Fibroblast of skin of back (primary cell): Measurements from ENCODE around the gene PRR18.

Experiments
- DNase-seq: peaks from one replicate; pipeline ENCODE4 v3.0.0-alpha.2; 2013

PRR18 gene

GRCh38 chr6:166305562-166306117, 2.6 kb downstream of the PRR18 start:
- DNase-seq: no peak

GRCh38 chr6:166304106-166304505, 4.1 kb downstream of the PRR18 start:
- no peak for DNase-seq

GRCh38 chr6:166301611-166302529, 6.3 kb downstream of the PRR18 start:
- no peak for DNase-seq

DNA sequence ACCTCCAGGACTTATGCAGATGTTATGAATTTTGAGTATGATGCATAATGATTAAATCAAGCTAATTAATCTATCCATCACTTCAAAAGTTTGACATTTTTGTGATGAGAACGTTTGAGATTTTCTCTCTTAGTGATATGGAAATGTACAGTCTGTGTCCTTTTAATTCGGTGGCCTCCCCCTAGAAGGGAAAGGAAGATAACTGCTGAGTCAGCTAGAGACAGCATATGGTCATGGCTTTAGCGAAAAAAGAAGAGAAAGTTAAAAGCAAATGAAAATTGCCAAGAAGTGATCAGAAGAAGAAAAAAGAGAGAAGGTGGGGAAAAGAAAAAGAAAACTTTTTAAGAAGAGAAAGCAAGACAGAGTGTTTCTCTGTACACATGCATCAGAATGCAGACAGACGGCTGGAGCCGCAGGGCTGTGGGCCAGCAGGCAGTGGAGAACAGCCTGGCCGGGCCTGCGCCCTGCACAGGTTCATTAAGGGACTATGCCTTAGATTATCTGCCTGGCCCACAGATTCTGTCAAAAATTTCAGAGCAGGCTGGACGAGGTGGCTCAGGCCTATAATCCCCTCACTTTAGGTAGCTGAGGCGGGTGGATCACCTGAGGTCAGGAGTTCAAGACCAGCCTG, 7.7 kb downstream of the PRR18 start:
- no peak for DNase-seq

DNA sequence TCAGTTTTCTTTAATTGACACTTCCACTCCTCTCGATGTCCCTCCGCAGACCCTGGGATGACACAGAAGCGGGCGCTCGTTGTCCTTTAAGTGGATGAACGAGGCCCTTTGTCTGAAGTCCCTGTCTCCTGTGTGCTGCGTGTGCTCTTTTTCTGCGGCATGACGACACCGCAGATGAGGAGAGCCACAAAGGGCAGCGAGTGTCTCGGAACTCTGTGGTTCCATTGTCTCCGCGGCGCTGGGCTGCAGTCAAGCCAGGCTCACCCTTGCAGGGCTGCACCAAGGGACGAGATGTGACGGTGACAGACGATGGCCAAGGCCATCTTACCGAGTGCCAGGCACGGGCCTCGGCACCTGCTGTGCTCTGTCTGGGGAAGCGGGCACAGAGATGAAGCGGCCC, 10.6 kb downstream of the PRR18 start:
- no peak for DNase-seq

DNA sequence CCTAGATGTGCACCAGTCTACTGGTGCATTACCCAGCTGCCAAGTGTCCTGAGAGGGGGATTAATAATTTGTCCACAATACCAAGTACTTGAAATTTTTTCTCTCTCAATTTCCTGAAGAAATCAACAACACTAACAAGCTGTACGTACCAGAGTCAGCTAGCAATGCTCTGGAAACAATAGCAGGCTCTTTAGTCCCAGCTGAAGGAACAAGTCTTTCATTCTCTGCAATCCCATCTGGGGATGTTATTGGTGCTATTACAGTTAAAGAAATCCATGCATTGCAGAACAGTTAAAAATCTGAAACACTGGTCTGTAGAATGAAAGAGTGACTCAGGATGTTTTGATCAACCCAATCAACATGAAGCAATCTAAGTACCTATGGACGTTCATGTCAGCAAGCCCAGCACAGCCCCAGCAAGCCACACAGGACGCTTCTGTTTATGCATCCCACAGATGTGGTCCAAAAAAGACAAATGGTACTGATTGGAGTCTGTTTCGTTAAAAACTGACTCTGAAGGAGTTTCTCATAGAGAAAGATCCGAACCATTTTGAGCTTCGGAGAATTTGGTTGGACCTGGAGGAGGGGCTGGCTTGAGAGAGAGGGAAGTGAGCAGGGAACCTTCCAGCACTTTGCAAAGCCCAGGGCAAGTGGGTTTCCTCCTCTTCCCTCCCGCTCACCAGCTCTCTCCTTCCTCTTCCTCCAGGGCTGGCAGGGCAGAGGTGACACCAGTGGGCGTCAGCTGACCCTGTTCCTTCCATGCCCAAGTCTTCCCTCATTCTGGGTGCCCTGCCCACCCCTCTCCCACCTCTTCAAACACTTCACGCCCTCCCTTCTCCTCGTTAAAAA, 11.9 kb downstream of the PRR18 start:
- no peak for DNase-seq

- DNase-seq: no peak
Measured at GRCh38 chr6:166293731-166294584, 14.2 kb downstream of the PRR18 start.

GRCh38 chr6:166289207-166290060, 18.8 kb downstream of the PRR18 start:
- no peak for DNase-seq

DNA sequence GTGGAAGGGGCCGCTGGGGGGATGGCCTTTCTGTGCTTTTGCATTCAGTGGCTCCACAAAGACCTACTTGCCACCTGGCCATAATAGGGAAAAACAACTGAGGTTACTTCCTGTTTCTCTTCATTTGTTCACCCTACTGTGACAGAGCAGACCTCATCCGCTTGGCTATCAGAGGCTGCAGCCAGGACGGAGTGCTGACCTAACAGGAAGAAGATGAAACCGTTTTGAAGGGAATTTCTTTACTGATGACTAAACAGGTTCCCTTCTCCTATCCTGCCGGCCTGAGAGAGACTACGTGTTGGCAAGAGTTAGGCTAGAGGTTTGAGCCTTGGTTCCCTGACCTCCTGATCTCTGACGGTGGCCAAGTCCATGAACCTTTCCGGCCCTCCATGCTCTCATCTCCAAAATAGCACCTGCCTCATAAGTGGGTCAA, 21.3 kb downstream of the PRR18 start:
- no peak for DNase-seq

DNA sequence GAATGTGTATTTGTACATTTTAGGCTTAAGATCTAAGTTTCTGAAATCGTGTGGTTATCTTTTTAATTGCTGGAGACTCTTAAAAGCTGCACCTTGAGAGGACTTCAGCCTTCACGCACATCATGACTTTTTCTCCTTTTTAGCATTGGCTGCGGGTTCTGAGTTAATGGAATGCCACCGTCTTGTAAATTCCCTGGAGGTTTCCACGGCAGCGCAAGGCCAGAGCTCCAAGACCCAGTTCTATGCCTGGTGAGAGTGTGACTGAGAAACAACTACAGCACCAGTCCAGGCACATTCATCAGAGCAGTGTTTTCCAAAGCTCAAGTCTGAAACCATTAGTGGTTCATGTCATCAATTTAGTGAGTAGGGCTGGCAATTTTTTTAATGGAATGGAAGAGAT, 23.0 kb downstream of the PRR18 start:
- DNase-seq: no peak

DNA sequence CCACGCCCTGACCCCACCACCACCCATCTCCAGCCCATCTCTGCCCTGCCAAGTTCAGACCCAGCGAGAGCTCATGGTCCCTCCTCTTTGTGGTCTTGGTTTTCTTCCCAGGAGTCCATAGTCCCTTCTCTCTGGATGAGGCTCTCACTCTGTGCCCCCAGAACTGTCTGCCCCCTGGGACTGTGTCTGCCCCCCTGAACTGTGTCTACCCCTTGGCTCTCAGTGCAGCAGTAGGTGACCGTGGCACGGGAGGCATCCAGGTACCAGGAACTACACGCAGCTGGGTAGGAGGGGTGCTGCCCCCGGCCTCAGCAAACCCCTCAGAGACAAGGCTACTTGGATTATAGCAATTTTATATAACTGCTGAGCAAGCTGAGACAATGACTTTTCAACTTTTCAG, 23.6 kb downstream of the PRR18 start:
- DNase-seq: no peak

GRCh38 chr6:166282394-166283032, 25.7 kb downstream of the PRR18 start:
- no peak for DNase-seq

DNA sequence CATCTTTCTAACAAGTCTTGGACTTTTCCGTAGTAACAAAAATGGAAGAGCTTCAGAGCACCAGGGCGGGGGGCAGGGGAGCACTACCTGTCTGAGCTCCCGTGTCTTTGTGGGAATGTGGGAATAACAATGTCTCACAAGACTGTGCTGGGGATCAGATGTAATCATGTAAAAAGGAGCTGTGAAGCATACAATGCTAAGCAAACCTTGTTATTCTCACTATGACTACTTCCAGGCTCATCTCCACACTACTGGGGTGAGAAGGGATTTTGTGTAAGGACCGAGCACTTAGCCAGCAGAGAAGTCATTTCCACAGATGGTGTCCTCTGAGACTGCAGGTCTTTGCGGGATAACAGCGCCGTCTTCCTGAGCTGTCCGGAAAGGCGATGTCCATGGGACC, 27.1 kb downstream of the PRR18 start:
- no peak for DNase-seq

DNA sequence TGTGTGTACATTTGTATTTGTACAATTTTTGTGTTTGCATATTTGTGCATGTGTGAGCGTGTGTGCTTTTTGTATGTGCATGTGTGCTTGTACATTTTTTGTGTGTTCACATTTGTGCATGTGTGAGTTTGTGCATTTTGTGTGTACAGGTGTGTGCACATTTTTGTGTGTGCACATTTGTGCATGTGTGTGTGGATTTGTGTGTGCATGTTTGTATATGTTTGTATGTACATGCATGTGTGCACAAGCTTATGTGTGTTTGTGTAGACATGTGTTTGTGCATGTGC, 28.9 kb downstream of the PRR18 start:
- DNase-seq: no peak

GRCh38 chr6:166278579-166279392, 29.4 kb downstream of the PRR18 start:
- no peak for DNase-seq

DNA sequence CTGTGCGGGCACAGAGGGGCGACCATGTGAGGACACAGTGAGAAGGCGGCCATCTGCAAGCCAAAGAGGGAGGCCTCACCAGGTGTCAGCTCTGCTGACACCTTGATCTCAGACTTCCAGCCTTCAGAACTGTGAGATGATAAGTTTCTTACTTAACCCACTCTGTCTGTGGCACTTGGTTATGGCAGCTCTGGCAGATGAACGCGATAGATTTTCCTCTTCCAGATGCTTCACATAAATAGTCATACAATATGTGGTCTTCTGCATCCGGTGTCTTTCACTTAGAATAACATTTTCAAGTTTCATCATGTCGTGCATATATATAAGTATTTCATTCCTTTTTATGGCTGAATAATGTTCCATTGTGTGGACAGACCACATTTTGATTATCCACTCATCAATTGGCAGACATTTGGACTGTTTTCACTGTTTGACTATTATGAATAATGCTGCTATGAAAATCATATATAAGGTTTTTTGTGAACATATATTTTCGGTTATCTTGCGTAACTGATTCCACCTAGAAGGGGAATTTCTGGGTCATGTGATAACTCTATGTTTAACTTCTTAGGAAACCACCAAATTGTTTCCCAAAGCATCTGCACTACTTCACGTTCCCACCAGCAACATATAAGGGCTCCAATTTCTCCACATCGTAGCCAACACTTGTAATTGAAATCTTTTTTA, 30.2 kb downstream of the PRR18 start:
- DNase-seq: no peak

DNA sequence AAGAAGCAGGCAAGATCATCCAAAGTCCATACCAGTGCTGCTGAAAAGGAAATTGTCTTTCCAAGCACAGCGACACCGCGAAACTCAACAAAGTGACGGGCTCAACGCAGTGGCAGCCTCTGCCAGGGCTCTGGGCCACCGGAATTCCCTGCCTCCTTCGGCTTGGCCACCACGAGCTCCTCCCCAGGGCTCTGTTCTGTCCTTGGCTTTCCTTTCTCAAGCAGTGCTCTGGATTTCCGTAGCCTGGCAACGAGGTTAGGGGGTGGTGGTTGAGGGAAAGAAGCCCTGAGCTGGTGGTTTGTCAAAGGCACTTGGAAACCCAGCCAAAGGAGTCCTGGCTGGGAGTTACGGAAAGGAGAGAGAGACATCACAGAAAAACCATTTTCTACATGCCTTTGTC, 31.2 kb downstream of the PRR18 start:
- DNase-seq: no peak

DNA sequence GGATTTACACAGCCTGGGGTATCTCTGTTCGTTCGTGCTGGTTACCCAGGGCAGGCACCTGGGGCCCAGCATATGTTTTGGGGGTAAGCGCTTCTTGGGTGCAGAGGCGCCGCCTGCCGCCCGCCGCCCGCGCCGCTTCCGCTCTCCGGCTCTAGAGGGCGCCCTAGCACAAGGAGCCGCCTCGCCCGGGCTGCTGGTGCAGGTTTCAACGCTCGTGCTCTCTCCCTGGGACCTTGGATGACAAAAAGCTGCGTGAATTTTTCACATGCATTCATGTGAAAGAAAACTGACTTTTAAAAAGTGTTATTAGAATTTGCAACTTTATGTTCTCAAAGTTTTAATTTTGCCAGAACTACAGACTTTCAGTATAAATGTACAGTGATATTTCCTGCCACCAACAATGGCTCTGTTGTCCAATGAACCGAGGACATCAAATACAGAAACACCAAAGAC, 32.5 kb downstream of the PRR18 start:
- peak; percentile 34 for DNase-seq
